Dedifferentiated amniotic fluid mesenchymal stem cell (primary cell): ENCODE measurements around the gene B4GALT5.
A peak's percentile ranks its signal among the peaks of the same experiment; 100 is the strongest.

Experiments
- DNase-seq: peaks from one replicate; pipeline ENCODE4 v3.0.0-alpha.2; 2016; ENCODE audit errors: extremely low spot score

The B4GALT5 gene

GRCh38 chr20:49584418-49585382, 129.0 kb downstream of the B4GALT5 start:
- DNase-seq = no peak

GRCh38 chr20:49583669-49584417, 129.8 kb downstream of the B4GALT5 start:
- DNase-seq = peak; percentile 51

- no peak for DNase-seq
Measured at GRCh38 chr20:49583343-49583668, 130.4 kb downstream of the B4GALT5 start.
